T-helper 2 cell treated with Interferon-gamma antibody and Interleukin-4, amounts not matched to agents 5 μg/mL and 100 μg/mL, for 36 hours (primary cell): ENCODE data around the gene SLC30A4.
"Not testable (repeated sequence)": the region's sequence is repeated elsewhere in the genome, so short reads cannot be mapped to it uniquely, and the experiment has no call there.

ENCODE experiments used
- DNase-seq: peaks from one replicate; pipeline ENCODE4 v3.0.0; 2021; ENCODE audit warnings: low spot score
- H3K27ac Mint-ChIP-seq: one replicate; pipeline ENCODE4 v1.8.0; 2021; ENCODE audit warnings: mild to moderate bottlenecking, mixed read lengths
- H3K27me3 Mint-ChIP-seq: one replicate; pipeline ENCODE4 v1.8.0; 2021; ENCODE audit warnings: low read depth, mixed read lengths
- H3K36me3 Mint-ChIP-seq: one replicate; pipeline ENCODE4 v1.8.0; 2021; ENCODE audit warnings: low read depth, mixed read lengths
- H3K4me1 Mint-ChIP-seq: one replicate; pipeline ENCODE4 v1.8.0; 2021; ENCODE audit warnings: low read depth, mixed read lengths
- H3K4me3 Mint-ChIP-seq: one replicate; pipeline ENCODE4 v1.8.0; 2022; ENCODE audit warnings: mild to moderate bottlenecking, moderate library complexity, mixed read lengths
- H3K9me3 Mint-ChIP-seq: one replicate; pipeline ENCODE4 v1.8.0; 2021; ENCODE audit warnings: mixed read lengths

Gene SLC30A4

DNA sequence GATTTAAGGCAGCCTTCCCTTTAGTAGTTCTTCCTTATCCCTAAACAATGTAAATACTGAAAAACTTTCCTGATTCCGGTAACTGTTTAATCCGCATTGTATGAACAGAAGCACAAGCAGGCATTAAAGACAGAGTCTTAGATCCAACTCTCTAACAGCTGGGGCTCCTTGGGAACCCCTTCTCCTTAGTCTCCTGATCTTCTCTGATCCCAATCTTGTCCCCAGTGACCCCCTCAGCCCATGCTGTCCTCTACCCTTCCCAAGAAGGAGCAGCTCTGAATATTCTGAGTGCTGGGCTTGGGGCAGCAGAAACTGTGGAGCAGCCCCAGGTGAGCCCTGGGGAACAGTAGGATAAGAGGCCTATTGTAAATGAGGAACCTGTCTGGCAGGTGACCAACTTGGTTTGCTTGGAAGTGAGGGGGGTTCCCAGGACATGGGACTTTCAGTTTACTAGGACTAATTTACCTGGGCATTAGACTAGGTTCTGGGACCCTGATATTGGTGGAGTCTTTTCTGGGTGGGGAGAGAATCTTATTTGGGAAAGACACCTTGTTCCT, 13.0 kb upstream of the SLC30A4 start:
- Mint-ChIP-seq H3K27me3 (peaks cover 10% of the 10 kb centered on the region), H3K27ac (no peak overlapping the region), H3K36me3 (no peaks in the 10 kb centered on the region), H3K9me3 (no peaks in the 10 kb centered on the region), H3K4me3 (no peak overlapping the region), H3K4me1 (no peaks in the 10 kb centered on the region)
- DNase-seq = no peak

DNA sequence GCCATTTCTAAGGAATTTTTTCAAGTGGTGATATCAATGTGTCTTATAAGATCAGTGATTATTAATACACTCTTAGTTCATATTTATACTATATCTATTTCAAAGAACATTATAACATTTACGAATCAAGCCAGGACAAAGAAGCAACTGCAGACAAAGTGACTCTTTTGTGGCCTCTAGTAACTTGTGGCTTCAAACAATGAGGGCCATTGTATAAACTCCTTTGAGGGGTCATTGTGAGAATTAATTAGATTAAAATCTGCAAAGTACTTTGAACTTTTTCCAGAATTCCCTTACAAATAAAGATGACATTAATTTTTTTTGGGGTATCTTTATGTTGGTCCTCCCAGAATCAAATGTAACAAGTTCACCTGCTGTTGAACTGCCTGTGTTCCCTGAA, 12.3 kb upstream of the SLC30A4 start:
- Mint-ChIP-seq H3K4me1 (no peaks in the 10 kb centered on the region), H3K9me3 (no peaks in the 10 kb centered on the region), H3K36me3 (no peaks in the 10 kb centered on the region), H3K4me3 (no peak overlapping the region), H3K27ac (no peak overlapping the region), H3K27me3 (peaks cover 10% of the 10 kb centered on the region)
- DNase-seq = no peak

DNA sequence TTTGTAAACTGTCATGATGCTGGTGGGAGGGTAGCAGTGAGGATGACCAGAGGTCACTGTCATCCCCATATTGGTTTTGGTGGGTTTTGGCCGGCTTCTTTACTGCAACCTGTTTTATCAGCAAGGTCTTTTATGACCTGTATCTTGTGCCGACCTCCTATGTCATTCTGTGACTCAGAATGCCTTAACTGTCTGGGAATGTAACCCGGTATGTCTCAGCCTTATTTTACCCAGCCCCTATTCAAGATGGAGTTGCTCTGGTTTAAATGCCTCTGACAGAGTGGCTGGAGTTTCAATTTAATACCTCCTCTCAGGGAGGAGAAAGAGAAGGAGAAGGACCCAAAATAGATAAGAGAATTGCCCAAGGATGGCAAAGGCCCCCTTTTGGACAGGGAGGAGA, 10.3 kb upstream of the SLC30A4 start:
- DNase-seq, H3K9me3 Mint-ChIP-seq, H3K4me3 Mint-ChIP-seq, H3K36me3 Mint-ChIP-seq, H3K4me1 Mint-ChIP-seq, H3K27ac Mint-ChIP-seq: not testable (repeated sequence)
- H3K27me3 Mint-ChIP-seq = peaks cover 10% of the 10 kb centered on the region

DNA sequence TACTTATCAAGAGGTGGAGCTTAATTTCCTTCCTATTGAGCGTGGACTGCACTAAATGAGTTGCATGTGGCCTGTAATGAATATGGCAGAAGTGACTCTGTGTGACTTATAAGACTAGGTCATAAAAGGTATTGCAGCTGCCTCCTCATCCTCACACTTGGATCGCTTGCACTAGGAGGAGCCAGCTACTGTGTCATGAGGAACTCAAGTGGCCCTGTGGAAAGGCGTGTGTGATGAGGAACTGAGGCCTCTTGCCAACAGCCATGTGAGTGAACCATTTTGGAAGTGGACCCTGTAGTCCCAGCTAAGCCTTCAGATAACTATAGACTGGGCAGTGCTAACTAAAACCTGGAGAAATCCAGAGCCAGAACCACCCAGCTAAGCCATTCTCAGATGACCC, 7.1 kb upstream of the SLC30A4 start:
- no peak overlapping the region for H3K4me3 Mint-ChIP-seq
- H3K4me1 Mint-ChIP-seq = no peaks in the 10 kb centered on the region
- no peaks in the 10 kb centered on the region for H3K9me3 Mint-ChIP-seq
- no peaks in the 10 kb centered on the region for H3K36me3 Mint-ChIP-seq
- no peak overlapping the region for H3K27ac Mint-ChIP-seq
- H3K27me3 Mint-ChIP-seq = peaks cover 26% of the 10 kb centered on the region
- no peak for DNase-seq

DNA sequence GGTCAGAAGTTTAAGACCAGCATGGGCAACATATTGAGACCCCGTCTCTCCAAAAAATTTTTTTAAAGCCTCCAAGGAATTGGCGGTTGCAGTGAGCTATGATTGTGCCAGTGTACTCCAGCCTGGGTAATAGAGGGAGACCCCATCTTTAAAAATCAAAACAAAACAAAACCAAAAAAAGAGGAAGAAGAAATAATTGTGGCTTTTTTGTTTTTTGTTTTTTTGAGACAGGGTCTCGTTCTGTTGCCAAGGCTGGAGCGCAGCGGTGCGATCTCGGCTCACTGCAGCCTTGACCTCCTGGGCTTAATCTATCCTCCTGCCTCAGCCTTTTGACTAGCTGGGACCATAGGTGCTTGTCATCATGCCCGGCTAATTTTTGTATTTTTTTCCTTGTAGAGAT, 4.5 kb upstream of the SLC30A4 start:
- Mint-ChIP-seq H3K27me3 (peaks cover 37% of the 10 kb centered on the region), H3K4me3 (no peak overlapping the region), H3K36me3 (no peaks in the 10 kb centered on the region), H3K27ac (no peak overlapping the region), H3K9me3 (no peaks in the 10 kb centered on the region), H3K4me1 (peaks cover 5% of the 10 kb centered on the region)
- no peak for DNase-seq

DNA sequence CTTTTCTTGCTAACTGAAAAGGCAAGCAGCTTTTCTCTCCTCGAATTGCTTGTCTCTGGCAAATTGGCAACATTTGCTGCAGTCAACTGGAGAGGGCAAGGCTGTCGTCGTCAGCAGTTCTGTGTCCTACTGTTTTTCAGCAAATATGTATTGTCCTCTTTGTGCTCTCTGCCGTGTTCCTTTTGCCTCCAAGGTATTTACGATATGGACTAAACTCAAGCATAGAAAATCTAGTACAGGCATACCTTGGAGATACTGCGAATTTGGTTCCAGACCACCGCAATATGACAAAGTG, 558 bp upstream of the SLC30A4 start:
- DNase-seq = no peak
- Mint-ChIP-seq H3K9me3 (no peaks in the 10 kb centered on the region), H3K27ac (peak overlapping the region; percentile 55), H3K4me3 (peak overlapping the region; percentile 88), H3K4me1 (peaks cover 18% of the 10 kb centered on the region), H3K36me3 (no peaks in the 10 kb centered on the region), H3K27me3 (peaks cover 47% of the 10 kb centered on the region)

DNA sequence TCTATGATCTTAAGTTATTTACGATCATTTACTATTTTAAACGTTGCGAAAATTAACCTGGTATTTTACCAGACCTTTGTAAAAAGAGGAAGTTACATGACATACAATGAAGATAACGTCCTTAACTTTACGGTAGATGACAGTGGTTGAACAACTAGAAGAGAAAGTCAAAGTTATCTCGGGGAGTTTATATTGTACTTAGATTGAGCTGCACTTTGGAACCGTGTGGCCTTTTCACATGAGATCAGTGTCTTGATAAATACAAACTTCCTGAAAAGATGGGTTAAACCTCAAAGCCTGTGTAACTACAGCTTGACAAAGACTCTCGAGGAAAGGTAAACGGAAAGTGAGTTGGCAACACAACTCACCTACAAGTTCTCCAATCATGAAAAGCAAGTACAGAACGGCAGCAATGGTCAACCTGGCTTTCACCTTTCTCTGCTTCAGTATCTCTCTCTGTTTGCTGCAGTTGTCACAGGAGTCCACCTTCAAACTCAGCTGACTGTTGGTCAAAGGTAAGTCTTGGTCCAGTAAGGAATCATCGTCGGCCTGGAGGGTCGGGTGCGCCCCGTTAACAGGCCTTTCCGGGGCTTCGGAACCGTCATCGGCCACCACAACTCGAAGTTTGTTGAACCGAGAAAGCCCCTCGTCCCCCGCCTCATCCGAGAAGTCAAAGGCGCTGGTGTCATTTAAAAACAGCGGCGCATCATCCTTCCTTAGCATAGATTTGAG, 793 bp downstream of the SLC30A4 start:
- Mint-ChIP-seq H3K4me3 (peak overlapping the region; percentile 92), H3K36me3 (no peaks in the 10 kb centered on the region), H3K27ac (peak overlapping the region; percentile 76), H3K4me1 (peaks cover 18% of the 10 kb centered on the region), H3K27me3 (peaks cover 42% of the 10 kb centered on the region), H3K9me3 (no peaks in the 10 kb centered on the region)
- DNase-seq = no peak

DNA sequence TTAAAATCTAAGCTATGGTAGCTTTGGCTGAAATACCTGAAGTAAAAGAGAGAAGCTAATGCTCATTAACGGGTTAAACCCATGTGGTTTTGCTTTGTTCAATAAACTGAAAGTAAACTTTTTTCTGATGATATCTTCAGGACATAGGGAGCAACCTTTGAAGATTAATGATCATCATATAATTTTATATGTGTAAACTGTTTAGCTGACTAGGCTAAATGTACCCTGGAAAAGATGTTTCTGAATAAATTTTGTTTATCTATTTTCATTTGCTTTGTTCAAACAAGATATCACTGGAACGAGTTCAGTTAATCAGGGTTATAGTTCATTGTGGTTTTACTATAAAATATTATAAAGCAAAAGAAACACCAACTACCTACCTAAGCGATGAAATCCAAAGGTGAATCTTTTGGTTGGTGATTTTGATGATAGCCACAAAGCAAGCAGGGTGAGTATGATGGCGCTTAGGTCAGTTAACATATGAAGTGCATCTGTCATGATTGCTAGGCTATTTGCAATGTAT, 11.7 kb downstream of the SLC30A4 start:
- Mint-ChIP-seq H3K36me3 (no peaks in the 10 kb centered on the region), H3K4me3 (no peak overlapping the region), H3K27me3 (no peaks in the 10 kb centered on the region), H3K27ac (no peak overlapping the region), H3K4me1 (no peaks in the 10 kb centered on the region), H3K9me3 (no peaks in the 10 kb centered on the region)
- DNase-seq = no peak

DNA sequence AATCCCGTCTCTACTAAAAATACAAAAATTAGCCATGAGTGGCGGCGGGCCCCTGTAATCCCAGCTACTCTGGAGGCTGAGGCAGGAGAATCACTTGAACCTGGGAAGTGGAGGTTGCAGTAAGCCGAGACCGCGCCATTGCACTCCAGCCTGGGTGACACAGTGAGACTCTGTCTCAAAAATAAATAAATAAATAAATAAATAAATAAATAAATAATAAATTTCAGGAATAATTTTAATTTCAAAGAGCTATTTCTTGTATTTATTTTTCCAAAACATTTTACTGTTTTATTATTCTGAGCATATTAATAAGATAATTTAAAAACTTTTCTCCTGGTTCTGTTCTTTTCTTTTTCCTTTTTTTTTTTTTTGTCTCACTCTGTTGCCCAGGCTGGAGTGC, 15.4 kb downstream of the SLC30A4 start:
- H3K27ac Mint-ChIP-seq, H3K36me3 Mint-ChIP-seq, H3K4me1 Mint-ChIP-seq, H3K4me3 Mint-ChIP-seq, DNase-seq, H3K27me3 Mint-ChIP-seq, H3K9me3 Mint-ChIP-seq: not testable (repeated sequence)

DNA sequence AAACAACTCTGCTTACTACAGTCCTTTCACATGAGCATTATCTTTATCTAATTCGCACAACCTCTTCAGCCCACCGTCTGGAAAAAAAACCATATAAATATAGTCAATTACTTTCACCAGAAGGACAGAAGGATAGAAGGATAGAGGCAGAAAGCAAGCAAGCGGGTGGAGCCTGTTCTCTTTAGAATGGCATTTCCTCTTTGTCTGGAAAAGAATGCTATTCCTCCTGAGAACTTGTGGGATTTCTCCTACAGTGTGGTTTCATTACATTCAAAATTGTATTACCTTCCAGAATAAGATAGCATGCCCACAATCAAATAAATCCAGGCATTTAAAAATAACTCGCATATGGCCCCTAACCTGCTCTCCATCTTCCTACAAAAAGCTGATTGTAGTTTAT, 23.1 kb downstream of the SLC30A4 start:
- H3K27ac Mint-ChIP-seq = no peak overlapping the region
- H3K4me3 Mint-ChIP-seq = no peak overlapping the region
- no peaks in the 10 kb centered on the region for H3K36me3 Mint-ChIP-seq
- H3K9me3 Mint-ChIP-seq = no peaks in the 10 kb centered on the region
- no peaks in the 10 kb centered on the region for H3K4me1 Mint-ChIP-seq
- DNase-seq = no peak
- H3K27me3 Mint-ChIP-seq = peaks cover 2% of the 10 kb centered on the region

DNA sequence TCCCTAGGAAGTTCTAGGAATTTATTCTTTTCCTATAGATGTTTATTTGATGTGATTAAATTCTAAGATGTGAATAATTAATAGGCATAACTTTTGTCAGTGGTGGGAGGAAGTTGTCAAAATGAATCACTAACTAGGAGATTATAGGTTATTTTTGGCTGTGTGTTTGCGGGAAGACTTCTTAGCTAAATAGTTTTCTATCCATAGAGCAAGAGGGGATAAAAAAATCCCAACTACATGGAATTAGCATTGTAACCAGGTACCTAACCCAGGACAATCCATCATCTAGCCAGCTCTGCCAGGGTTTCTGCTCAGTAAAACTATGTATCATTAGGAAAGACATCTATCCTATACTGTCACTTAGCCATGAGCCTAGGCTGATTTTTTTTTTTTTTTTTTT, 23.9 kb downstream of the SLC30A4 start:
- Mint-ChIP-seq H3K4me3 (no peak overlapping the region), H3K36me3 (no peaks in the 10 kb centered on the region), H3K9me3 (no peaks in the 10 kb centered on the region), H3K27me3 (peaks cover 2% of the 10 kb centered on the region), H3K4me1 (no peaks in the 10 kb centered on the region), H3K27ac (no peak overlapping the region)
- no peak for DNase-seq

DNA sequence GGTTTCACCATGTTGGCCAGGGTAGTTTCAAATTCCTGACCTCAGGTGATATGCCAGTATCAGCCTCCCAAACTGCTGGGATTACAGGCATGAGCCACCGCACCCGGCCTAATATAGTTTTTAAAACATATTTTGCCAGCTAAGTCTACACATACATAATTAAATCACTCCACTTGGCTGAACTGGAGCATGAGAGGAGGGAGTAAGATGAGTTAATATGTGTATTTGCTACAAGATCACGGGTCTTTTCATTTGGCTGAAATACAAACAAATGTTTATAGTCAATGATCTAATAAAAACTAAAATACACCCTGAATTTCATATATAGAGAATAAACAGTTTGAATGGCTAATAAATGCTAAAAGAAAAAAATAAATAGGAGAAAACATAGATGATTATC, 25.3 kb downstream of the SLC30A4 start:
- H3K36me3 Mint-ChIP-seq = no peaks in the 10 kb centered on the region
- H3K27me3 Mint-ChIP-seq = peaks cover 2% of the 10 kb centered on the region
- H3K4me1 Mint-ChIP-seq = no peaks in the 10 kb centered on the region
- H3K4me3 Mint-ChIP-seq = no peak overlapping the region
- no peak for DNase-seq
- no peaks in the 10 kb centered on the region for H3K9me3 Mint-ChIP-seq
- H3K27ac Mint-ChIP-seq = no peak overlapping the region

DNA sequence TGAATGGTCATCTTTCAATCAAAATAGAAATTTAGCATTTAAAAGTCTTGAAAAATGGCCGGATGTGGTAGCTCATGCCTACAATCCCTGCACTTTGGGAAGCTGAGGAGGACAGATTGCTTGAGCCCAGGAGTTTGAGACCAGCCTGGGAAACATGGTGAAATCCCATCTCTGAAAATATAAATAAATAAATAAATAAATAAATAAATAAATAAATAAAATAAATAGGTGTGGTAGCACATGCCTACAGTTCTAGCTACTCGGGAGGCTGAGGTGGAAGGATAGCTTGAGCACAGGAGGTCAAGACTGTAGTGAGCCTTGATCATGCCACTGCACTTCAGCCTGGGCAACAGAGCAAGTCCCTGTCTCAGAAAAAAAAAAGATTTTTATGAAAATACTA, 25.9 kb downstream of the SLC30A4 start:
- H3K36me3 Mint-ChIP-seq = no peaks in the 10 kb centered on the region
- no peaks in the 10 kb centered on the region for H3K9me3 Mint-ChIP-seq
- DNase-seq = no peak
- H3K4me1 Mint-ChIP-seq = no peaks in the 10 kb centered on the region
- peaks cover 2% of the 10 kb centered on the region for H3K27me3 Mint-ChIP-seq
- no peak overlapping the region for H3K4me3 Mint-ChIP-seq
- H3K27ac Mint-ChIP-seq = no peak overlapping the region

DNA sequence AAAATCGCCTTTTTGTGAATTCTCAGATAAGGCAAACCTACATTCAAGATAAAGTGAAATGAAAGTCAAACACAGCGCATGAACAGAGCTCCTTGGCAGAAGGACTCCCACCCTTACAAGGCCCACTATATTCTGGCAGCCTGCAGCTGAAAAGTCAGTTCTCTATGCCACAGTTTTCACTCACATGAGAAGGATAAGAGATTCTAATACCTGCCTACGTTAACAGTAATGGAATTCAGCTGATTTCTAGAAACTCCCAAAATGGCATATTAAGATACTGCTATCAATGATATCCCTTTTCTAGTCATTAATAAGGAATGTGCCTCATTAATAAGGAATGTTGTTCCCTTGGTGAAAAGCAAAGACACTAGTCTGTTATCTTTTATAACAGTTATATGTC, 27.0 kb downstream of the SLC30A4 start:
- Mint-ChIP-seq H3K36me3 (no peaks in the 10 kb centered on the region), H3K27ac (no peak overlapping the region), H3K27me3 (peaks cover 2% of the 10 kb centered on the region), H3K4me1 (no peaks in the 10 kb centered on the region), H3K4me3 (no peak overlapping the region), H3K9me3 (no peaks in the 10 kb centered on the region)
- DNase-seq = no peak

DNA sequence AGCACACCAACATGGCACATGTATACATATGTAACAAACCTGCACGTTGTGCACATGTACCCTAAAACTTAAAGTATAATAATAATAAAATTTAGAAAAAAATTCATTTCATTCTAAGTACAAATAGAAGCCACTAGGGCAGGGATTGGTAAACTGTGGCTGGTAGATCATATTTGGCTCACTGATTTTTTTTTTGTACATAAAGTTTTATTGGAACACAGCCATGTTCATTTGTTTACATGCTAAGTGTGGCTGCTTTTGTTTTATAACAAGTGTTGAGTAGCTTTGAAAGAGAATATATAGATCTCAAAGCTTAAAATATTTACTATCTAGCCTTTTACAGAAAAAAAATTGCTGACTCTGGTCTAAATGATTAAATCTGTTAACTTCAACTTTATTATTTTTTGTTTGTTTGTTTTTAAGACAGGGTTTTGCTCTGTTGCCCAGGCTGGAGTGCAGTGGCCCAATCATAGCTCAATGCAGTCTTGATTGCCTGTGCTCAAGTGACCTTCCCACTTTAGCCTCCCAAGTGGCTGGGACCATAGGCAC, 32.8 kb downstream of the SLC30A4 start:
- no peaks in the 10 kb centered on the region for H3K9me3 Mint-ChIP-seq
- no peaks in the 10 kb centered on the region for H3K36me3 Mint-ChIP-seq
- H3K27ac Mint-ChIP-seq = no peak overlapping the region
- H3K4me3 Mint-ChIP-seq = no peak overlapping the region
- H3K4me1 Mint-ChIP-seq = no peaks in the 10 kb centered on the region
- DNase-seq = no peak
- H3K27me3 Mint-ChIP-seq = no peaks in the 10 kb centered on the region
